CD4-positive, alpha-beta T cell treated with Interleukin-1 beta for 1 hour (primary cell): ENCODE data around the gene KRTAP4-9.
"Not testable (repeated sequence)": the region's sequence is repeated elsewhere in the genome, so short reads cannot be mapped to it uniquely, and the experiment has no call there.

Source experiments
- DNase-seq, 2 donors: peaks; one replicate each; pipeline ENCODE4 v3.0.0-alpha.2; 2020 to 2022

KRTAP4-9 gene

DNA sequence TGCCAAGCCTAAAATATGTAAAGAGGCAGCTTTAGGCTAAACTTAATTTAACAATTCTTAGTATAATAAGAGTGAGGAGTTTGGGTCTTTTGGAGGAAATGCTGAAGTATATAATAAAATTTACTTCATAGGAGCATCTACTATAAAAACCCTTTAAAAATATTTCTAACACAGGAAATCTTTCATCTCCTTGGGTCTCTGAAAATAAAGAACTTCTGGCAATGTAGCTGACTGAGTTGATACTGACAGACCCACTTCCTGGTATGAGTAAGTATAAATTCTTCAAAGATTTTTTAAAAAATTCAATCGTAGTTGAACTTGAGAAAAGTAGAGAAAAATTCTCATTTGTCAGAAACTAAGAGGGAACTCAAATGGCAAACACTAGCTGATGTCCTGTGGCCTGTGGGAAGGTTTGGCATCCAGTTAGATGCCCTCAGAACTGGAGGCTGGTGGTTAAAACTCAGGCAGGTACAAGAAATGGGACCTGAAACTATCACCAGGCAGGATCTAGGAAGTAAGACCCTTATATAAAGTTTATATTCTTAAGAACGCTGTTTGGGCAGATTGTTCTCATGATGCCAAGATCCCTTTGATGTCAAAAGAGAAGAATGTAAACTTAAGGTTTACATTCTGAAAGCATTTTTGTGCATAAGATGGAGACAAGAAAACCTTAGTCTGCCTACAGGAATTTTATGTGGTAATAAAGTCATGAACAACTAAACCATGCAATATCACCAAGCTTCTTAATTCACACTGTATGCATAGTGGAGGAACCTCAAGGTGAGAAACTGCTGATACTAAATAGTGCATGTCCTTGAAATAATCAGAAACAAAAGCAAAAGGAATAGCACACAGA lies 28.9 kb downstream of the KRTAP4-9 start:
- no peak for DNase-seq

DNA sequence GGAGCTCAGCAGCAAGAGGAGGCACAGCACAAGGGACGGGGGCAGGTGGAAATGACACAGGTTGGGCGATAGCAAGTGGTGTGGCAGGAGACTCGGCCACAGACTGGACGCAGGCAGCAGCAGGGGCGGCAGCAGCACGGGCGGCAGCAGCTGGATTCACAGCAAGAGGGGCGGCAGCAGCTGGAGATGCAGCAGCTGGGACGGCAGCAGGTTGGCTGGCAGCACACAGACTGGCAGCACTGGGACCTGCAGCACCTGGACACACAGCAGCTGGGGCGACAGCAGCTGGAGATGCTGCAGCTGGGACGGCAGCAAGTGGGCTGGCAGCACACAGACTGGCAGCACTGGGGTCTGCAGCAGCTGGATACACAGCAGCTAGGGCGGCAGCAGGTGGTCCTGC lies 34.7 kb downstream of the KRTAP4-9 start:
- not testable (repeated sequence) for DNase-seq

DNA sequence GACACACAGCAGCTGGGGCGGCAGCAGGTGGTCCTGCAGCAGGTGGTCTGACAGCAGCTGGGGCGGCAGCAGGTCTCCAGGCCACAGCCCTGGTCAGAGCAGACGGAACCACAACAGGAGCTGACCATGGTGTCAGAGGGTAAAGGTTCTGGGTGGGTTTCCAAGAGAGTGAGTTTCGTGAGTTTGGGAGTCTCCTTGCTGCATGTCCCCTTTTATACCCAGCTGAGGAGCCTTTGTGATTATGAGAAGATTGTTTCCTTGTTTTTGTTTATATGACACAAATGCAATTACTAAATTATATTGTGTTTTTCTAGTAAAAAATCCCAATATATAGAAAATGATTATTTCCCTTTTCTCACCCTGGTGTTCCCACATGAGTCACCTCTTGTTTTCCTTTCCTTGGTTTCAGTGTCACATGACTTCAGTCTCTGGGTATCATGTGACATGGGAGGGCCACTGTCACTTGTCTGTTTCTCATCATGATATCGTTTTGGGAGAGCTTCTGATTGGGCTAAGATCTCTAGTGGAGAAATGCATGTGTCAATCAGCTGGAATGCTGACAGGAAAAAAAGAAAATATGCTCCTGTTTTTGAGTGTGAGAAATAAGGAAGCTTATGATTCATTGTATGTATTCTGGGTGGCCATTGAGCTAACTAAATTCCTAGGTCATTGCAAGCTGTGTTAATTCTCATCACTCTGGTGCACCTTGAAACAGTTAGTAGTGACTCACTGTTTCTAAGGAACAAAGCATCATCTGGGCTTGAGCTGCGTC lies 35.4 kb downstream of the KRTAP4-9 start, which contains the start of gene KRTAP4-6:
KRTAP4-6 (minus strand) TSS at position 185 of the 772 bp plus-strand sequence; CDS start at position 128, 57 bp downstream.
- no peak for DNase-seq

DNA sequence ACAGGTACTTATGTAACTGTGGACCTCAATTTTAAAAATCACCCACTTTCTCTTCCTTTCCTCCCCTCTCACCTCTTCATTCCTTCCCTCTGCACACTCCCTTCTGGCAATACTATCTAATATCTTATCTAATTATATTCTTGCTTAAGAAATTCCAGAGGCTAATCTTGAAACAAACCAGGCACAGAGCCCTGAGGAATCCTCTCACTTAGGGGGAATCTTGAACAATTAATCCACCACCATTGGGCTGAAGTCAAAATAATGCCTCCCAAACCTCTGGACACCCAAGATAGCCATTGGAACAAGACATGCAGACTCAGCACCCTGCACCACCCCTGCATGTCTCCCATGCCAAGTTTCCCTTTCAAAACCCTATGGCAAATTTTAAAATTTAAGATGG lies 36.2 kb downstream of the KRTAP4-9 start:
- DNase-seq, result no peak

DNA sequence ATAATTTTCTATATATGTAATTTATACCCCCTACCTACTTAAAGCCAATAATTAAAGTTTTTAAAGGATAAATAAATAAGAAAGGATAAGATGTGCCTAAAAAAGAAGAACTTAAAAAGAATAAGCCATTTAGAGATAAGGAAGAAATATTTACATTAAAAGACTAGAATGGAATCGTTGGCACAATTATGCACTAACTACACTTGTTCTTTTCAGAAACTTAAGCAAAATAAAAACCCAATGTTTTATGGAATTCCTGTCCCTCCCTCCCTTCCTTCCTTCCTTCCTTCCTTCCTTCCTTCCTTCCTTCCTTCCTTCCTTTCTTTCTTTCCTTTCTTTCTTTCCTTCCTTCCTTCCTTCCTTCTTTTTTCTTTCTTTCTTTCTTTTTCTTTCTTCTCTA lies 39.7 kb downstream of the KRTAP4-9 start:
- no peak for DNase-seq

DNA sequence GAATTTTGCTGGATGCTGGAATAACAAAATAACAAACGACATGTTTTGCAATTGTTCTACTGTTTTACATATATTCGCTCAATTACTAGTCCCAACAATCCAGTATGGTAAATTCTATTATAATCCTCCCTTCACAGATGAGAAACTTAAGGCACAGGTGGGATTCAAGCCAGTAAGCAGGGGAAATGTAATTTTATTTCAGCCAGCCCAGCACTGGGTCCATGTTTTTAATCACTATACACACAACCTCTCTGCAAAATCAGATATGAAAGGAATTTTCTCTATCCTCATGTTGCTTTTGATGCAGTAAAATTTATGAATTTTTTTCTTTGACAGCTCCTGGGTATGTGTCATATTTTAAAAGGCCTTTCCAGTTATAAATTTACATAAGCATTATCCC lies 40.1 kb downstream of the KRTAP4-9 start:
- DNase-seq, result no peak

DNA sequence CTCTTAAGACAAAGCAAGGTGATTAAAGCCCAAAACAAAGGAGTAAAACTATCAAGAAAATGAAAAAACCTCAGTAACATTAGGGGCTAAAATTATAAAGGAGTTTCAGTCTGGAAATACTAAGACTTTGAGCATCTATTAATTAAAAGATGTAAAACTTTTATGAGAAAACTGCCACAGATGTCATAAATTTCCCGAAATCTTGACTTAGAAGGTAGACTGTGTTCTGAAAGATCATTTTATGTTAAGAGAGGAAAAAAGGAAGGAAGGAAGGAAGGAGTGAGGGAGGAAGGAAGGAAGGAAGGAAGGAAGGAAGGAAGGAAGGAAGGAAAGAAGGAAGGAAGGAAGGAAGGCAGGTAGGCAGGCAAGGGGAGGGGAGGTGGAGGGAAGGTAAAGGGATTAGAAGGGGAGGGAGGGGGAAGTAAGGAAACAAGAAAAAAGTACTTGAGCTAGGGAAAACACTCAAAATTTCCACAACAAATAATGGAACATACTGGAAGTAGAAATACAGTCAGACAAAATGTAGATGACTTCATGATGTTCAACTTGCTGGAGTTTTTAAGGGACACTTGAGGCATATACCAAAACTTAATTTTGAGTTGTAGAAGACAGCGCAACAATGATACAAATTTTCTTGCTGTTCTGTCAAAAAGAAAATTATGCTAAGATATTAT lies 42.5 kb downstream of the KRTAP4-9 start:
- no peak for DNase-seq

DNA sequence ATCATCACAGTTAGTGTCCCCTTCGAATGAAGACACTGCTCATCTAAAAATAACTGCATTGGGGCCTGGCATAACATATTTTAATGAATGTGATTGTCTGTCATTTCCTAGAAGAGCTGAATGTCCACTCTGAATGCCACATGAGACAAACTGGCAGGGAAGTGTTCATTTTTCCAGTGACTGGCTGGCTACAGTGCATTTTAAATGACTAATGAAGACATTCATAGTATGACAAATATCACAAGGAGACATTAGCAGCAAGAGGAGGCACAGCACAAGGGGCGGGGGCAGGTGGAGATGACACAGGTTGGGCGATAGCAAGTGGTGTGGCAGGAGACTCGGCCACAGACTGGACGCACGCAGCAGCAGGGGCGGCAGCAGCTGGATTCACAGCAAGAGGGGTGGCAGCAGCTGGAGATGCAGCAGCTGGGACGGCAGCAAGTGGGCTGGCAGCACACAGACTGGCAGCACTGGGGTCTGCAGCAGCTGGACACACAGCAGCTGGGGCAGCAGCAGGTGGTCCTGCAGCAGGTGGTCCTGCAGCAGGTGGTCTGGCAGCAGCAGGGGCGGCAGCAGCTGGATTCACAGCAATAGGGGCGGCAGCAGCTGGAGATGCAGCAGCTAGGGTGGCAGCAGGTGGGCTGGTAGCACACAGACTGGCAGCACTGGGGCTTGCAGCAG lies 43.9 kb downstream of the KRTAP4-9 start:
- not testable (repeated sequence) for DNase-seq

DNA sequence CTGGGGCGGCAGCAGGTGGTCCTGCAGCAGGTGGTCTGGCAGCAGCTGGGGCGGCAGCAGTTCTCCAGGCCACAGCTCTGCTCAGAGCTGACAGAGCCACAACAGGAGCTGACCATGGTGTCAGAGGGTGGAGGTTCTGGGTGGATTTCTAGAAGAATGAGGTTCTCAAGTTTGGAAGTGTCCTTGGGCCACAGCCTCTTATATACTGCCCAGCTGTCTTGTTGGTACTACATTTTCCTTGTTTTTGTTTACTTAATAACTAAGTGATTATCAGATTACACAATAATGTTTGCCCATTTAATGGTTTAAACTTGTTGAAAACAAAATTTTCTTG lies 44.4 kb downstream of the KRTAP4-9 start, which contains the start of gene KRTAP4-5:
KRTAP4-5 (minus strand) TSS at position 174 of the 334 bp plus-strand sequence; CDS start at position 116, 58 bp downstream.
- no peak for DNase-seq

DNA sequence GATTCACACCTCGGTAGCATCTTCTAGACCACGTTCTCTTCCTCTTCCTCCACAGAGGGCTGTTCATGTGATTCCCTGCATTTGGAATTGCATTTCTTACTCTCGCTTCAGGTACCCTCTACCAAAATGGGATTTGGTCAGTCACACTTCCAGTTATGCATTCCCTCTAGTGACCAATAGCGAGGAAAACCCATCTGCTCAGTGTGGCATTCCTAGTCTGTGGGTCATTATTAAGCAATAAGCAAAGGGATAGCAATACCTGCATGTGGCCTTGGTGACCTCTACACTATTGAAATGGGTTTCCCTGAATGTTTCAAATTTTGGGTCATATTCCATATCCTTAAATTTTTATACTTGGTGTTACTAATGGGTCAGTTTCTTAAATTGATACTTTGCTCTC lies 44.8 kb downstream of the KRTAP4-9 start:
- DNase-seq, result no peak

DNA sequence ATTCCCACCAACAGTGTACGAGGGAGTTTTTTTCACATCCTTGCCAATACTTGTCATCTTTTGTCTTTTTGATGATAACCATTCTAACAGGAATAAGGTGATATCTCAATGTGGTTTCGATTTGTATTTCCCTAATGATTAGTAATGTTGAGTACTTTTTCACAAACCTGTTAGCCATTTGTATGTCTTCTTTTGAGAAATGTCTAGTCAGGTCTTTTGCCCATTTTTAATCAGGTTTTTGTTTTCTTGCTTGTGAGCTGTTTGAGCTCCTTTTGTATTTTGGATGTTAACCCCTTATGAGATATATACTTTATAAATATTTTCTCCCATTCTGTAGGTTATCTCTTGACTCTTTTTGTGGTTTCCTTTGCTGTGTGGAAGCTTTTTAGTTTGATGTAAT lies 46.3 kb downstream of the KRTAP4-9 start:
- DNase-seq, result no peak

DNA sequence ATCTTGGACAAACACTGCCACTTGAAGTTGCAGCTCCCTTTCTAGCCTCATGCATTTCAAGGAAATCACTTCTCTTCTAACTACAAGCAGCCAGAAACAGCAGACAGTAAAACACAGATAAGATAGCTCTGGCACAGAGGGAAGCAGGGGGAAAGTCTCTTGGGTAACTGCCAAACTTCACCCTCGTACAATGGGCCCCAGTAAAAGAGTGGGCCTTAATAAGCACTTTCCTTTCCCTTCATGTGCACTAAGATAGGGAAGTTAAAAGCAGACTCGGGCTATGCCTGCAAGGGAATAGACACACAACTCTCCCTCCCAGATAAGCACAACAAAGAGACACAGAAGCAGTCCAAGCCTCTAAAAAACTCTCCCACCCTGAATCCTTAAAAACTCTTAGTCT lies 48.7 kb downstream of the KRTAP4-9 start:
- no peak for DNase-seq
